ENCODE measurements around the gene CSK. TPM values are rescaled to one million over a fixed set of nuclear protein-coding genes. Genes with fewer than 3 reads are reported as not detected.
A peak's percentile ranks its signal among the peaks of the same experiment; 100 is the strongest.

Gene CSK
- total and polyA plus RNA-seq, 11 donors, result 19.1 to 66.7 (median 25.9) TPM

DNA sequence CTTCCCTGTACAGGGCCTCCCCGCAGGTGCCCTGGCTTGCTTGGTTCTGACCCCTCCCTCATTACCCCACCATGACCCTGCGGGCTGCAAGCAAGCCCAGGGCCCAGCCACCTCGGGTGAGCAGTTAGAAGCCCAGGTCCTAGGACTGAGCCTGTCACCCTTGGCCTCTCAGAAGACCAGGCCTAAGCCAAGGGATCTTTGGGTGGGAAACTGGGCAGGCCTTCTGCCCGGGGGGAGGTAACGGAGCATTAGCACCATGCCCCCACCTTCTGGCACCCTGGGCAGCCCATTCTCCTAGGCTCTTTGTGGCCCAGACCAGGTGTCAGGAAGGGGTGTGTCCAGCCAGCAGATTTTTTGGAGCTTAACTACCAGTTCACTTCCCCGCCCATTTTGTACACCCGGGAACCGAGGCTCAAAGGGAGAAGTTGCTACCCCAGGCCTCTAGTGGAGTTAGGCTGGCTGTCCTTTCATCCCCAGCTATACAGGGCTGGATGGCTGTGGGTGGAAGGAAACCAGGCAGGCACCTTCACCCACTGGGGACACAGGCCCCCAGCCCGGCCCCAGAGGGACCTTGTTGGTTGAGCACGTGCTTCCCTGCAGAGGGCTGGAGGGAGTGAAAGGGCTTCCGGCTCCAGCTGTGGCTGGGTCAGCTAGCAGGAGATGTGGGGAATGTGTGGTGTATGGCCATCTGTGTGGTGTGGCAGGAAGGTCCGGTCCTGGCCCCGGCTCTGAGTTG is 1.4 kb downstream of the CSK start:
- DNase-seq (peak in 2 of 5 donors; percentile 56 to 68), ATAC-seq (peak in 2 of 4 donors; percentile 12 to 17)
- intact Hi-C loops (cut with DNase I), result loop anchor here in 4 of 10 donors (5.0 kb wide), 3 partner anchors 54 to 154 kb away; partner anchors contain the start of gene COX5A (in 1 of the 4)
- H3K27ac ChIP-seq, result peak overlapping the region; percentile 82 to 98 (median 91)
- peak overlapping the region; percentile 70 to 98 (median 82) for H3K4me3 ChIP-seq
- no peaks in the 10 kb centered on the region for H3K9me3 ChIP-seq
- TF ChIP-seq POLR2A (IDR thresholded peaks at IDR 0.05), result no peak
- TF ChIP-seq, protein P1, sequence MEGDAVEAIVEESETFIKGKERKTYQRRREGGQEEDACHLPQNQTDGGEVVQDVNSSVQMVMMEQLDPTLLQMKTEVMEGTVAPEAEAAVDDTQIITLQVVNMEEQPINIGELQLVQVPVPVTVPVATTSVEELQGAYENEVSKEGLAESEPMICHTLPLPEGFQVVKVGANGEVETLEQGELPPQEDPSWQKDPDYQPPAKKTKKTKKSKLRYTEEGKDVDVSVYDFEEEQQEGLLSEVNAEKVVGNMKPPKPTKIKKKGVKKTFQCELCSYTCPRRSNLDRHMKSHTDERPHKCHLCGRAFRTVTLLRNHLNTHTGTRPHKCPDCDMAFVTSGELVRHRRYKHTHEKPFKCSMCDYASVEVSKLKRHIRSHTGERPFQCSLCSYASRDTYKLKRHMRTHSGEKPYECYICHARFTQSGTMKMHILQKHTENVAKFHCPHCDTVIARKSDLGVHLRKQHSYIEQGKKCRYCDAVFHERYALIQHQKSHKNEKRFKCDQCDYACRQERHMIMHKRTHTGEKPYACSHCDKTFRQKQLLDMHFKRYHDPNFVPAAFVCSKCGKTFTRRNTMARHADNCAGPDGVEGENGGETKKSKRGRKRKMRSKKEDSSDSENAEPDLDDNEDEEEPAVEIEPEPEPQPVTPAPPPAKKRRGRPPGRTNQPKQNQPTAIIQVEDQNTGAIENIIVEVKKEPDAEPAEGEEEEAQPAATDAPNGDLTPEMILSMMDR (IDR thresholded peaks at IDR 0.05), result no peak
- no peaks in the 10 kb centered on the region for H3K27me3 ChIP-seq
- peaks cover 46 to 90% (median 68%) of the 10 kb centered on the region in 12 donors for H3K4me1 ChIP-seq
- 5 to 13% (median 10%) methylated on average over 12 to 13 of the region's 13 CpGs for WGBS, 4 donors
- H3K36me3 ChIP-seq, result peaks cover 0 to 3% (median 0%) of the 10 kb centered on the region in 9 donors

DNA sequence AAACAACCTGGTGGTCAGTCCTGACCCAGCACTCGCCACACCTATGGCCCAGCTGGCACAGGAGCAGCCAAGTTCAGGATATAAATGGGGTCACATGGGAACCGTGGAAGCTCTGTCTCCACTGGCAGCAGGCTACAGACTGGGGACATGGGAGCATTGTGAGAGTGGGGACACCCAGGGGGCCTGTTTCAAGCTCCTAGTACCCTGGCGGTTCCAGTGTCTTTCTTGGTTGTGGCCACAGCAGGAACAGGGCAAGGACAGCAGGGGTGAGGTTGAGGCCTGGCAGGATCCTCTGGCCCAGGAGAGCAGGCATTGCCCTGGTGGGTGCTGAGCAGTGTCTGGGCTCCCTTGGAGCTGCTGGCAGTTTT is 1.9 kb downstream of the CSK start:
- no peak for ATAC-seq
- WGBS, 4 donors, result 6 to 21% (median 17%) methylated on average over 2 to 3 of the region's 3 CpGs
- peaks cover 49 to 90% (median 73%) of the 10 kb centered on the region in 12 donors for H3K4me1 ChIP-seq
- TF ChIP-seq, protein P1 (IDR thresholded peaks at IDR 0.05), result no peak
- intact Hi-C loops (cut with DNase I), result loop anchor here in 4 of 10 donors (5.0 kb wide), 3 partner anchors 54 to 154 kb away; partner anchors contain the start of gene COX5A (in 1 of the 4)
- DNase-seq, result peak in 1 of 5 donors; percentile 47
- peaks cover 0 to 3% (median 0%) of the 10 kb centered on the region in 9 donors for H3K36me3 ChIP-seq
- H3K4me3 ChIP-seq, result peak overlapping the region in 9 of 12 donors; percentile 70 to 98 (median 84)
- H3K27me3 ChIP-seq, result no peaks in the 10 kb centered on the region
- no peaks in the 10 kb centered on the region for H3K9me3 ChIP-seq
- peak overlapping the region in 11 of 12 donors; percentile 82 to 98 (median 90) for H3K27ac ChIP-seq

- intact Hi-C loops (cut with DNase I), result loop anchor here in 4 of 10 donors (5.0 kb wide), 3 partner anchors 53 to 153 kb away; partner anchors contain the start of gene COX5A (in 1 of the 4)
- Histone ChIP-seq H3K4me3 (peak overlapping the region in 7 of 12 donors; percentile 7 to 98 (median 77)), H3K36me3 (peaks cover 0 to 3% (median 0%) of the 10 kb centered on the region in 9 donors), H3K4me1 (peaks cover 49 to 91% (median 81%) of the 10 kb centered on the region in 12 donors), H3K27me3 (no peaks in the 10 kb centered on the region), H3K27ac (peak overlapping the region; percentile 49 to 98 (median 89)), H3K9me3 (no peaks in the 10 kb centered on the region)
- 63 to 71% (median 67%) methylated on average over 8 of the region's 8 CpGs for WGBS, 4 donors
- ATAC-seq, result no peak
- DNase-seq, result no peak
- TF ChIP-seq, protein P1 (IDR thresholded peaks at IDR 0.05), result no peak
- no peak for TF ChIP-seq POLR2A (IDR thresholded peaks at IDR 0.05)
Measured at GRCh38 chr15:74784426-74785193, 2.7 kb downstream of the CSK start.
